Measurements from ENCODE around the gene ARRB1.
"Not testable (repeated sequence)": the region's sequence is repeated elsewhere in the genome, so short reads cannot be mapped to it uniquely, and the experiment has no call there.

Gene ARRB1

GRCh38 chr11:75365711-75366181 lies 14.3 kb upstream of the ARRB1 start:
- POLR2A ChIA-PET, result interaction anchor here (0.6 kb wide), 1 partner anchor 91 kb away, joined by 3 read pairs; no protein-coding TSS in a partner anchor
- TF ChIP-seq, protein P1, sequence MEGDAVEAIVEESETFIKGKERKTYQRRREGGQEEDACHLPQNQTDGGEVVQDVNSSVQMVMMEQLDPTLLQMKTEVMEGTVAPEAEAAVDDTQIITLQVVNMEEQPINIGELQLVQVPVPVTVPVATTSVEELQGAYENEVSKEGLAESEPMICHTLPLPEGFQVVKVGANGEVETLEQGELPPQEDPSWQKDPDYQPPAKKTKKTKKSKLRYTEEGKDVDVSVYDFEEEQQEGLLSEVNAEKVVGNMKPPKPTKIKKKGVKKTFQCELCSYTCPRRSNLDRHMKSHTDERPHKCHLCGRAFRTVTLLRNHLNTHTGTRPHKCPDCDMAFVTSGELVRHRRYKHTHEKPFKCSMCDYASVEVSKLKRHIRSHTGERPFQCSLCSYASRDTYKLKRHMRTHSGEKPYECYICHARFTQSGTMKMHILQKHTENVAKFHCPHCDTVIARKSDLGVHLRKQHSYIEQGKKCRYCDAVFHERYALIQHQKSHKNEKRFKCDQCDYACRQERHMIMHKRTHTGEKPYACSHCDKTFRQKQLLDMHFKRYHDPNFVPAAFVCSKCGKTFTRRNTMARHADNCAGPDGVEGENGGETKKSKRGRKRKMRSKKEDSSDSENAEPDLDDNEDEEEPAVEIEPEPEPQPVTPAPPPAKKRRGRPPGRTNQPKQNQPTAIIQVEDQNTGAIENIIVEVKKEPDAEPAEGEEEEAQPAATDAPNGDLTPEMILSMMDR (IDR thresholded peaks at IDR 0.05; ENCODE audit: insufficient read depth, low read length, missing control alignments), result no peak
- CTCF ChIA-PET, result interaction anchor here (0.7 to 2.2 kb wide), 2 partner anchors 19 kb away, joined by 3 to 10 read pairs; no protein-coding TSS in a partner anchor
- no peak overlapping the region for H3K4me3 ChIP-seq (ENCODE audit: low read depth, low read length)
- no peak for DNase-seq (ENCODE audit: low read depth, low spot score)

- H3K4me3 ChIP-seq (ENCODE audit: low read depth, low read length); DNase-seq (ENCODE audit: low read depth, low spot score); POLR2A ChIA-PET: not testable (repeated sequence)
- CTCF ChIA-PET, result interaction anchor here (0.9 to 3.8 kb wide), 9 partner anchors 10 to 84 kb away, joined by 3 to 35 read pairs (median 5); partner anchors contain the start of gene ARRB1
These were observed 10.8 kb upstream of the ARRB1 start for GRCh38 chr11:75362285-75362684.

DNA sequence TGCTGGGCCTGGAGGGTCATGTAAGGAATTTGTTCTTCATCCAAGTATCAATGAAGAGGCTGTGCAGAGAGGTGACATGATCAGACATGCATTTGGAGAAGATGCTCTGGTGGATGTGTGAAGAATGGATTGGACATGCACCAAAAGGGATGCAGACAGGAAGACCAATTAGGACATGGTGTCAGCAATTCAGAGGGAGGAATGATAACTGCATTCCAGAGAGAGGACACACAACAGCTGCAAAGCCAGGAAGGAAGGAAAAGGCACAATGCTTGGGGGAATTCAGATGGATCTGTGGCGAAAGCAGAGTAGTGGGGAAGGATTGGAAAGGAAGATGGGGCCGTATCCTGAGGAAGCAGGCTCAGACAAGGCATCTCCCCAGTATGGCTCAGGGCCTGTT lies 5.2 kb upstream of the ARRB1 start:
- CTCF ChIA-PET, result interaction anchor here (0.8 to 2.8 kb wide), 4 partner anchors 17 to 87 kb away, joined by 3 to 10 read pairs (median 7); no protein-coding TSS in a partner anchor
- H3K4me3 ChIP-seq (ENCODE audit: low read depth, low read length), result no peak overlapping the region
- DNase-seq (ENCODE audit: low read depth, low spot score), result no peak
- TF ChIP-seq, protein P1 (IDR thresholded peaks at IDR 0.05; ENCODE audit: insufficient read depth, low read length, missing control alignments), result no peak
- POLR2A ChIA-PET, result interaction anchor here (1.1 kb wide), 1 partner anchor 9 kb away, joined by 3 read pairs; no protein-coding TSS in a partner anchor

DNA sequence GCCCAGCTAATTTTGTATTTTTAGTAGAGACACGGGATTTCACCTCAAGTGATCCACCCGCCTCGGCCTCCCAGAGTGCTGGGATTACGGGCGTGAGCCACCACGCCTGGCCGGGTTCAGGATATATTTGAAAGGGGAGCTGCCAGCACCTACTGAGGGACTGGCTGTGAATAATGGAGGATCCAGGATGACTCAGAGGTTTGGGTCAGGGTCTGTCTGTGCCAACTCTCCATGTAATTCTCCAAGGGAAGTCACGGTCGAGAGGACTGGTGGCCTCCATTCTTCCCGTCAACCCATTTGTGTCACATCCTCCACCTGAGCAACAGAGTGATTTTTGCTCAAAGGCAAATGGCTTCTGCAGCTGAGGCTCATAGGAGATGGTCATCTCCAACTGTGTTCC lies 3.6 kb upstream of the ARRB1 start:
- no peak for DNase-seq (ENCODE audit: low read depth, low spot score)
- TF ChIP-seq, protein P1 (IDR thresholded peaks at IDR 0.05; ENCODE audit: insufficient read depth, low read length, missing control alignments), result no peak
- CTCF ChIA-PET, result interaction anchor here (1.4 to 2.8 kb wide), 3 partner anchors 15 to 75 kb away, joined by 4 to 10 read pairs (median 8); no protein-coding TSS in a partner anchor
- POLR2A ChIA-PET, result no interaction called here
- H3K4me3 ChIP-seq (ENCODE audit: low read depth, low read length), result no peak overlapping the region

- DNase-seq (ENCODE audit: low read depth, low spot score), result no peak
- POLR2A ChIA-PET, result interaction anchor here (1.2 kb wide), 1 partner anchor 27 kb away, joined by 3 read pairs; no protein-coding TSS in a partner anchor
- TF ChIP-seq, protein P1 (IDR thresholded peaks at IDR 0.05; ENCODE audit: insufficient read depth, low read length, missing control alignments), result no peak
- CTCF ChIA-PET, result interaction anchor here (0.8 to 1.4 kb wide), 2 partner anchors 24 to 69 kb away, joined by 3 to 4 read pairs; no protein-coding TSS in a partner anchor
- peak overlapping the region; percentile 70; the same call in 1 of the 2 replicates for H3K4me3 ChIP-seq (ENCODE audit: low read depth, low read length)
These were observed 1.2 kb upstream of the ARRB1 start for GRCh38 chr11:75352588-75353206.

DNA sequence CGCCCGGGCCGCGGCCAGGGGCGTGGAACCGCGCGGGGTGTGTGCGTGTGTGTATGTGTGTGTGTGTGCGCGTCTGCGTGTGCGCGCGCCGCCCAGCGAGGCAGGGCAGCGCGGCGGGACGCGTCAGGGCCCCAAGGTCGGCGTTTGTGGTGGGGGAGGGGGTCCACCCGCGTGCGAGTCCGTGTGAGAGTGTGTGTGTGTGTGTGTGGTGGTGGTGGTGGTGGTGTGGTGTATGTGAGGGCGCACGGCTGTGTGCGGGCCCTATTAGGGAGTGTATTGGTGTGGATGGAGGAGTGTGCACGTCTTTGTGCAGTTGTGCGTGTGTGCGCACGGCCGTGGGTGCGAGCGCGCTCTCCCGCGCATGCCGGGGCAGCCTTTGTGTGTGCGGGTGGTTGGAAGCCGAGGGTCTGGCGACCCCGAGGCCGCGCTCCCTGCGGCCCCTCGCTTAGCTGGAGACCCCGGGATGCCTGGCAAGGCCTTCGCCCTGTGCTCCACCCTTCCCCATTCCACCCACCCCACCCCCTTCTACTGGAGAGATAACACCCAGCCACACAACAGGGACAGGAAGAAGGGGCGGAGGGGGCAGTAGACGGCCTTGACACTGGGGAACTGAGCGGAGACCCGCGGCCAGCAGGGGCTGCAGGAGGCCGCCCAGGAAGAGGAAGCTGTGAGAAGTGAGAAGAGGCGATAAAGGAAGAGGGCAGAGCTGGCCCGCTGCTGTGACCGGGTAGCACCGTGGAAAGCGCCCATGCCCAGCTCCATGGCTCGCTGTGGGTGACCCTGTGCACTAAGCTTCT lies 528 bp upstream of the ARRB1 start:
- TF ChIP-seq, protein P1 (IDR thresholded peaks at IDR 0.05; ENCODE audit: insufficient read depth, low read length, missing control alignments), result peak; percentile 20
- DNase-seq (ENCODE audit: low read depth, low spot score), result no peak
- peak overlapping the region; percentile 70 for H3K4me3 ChIP-seq (ENCODE audit: low read depth, low read length)
- CTCF ChIA-PET, result interaction anchor here (1.3 to 4.2 kb wide), 5 partner anchors 10 to 68 kb away, joined by 3 to 16 read pairs (median 5); no protein-coding TSS in a partner anchor
- POLR2A ChIA-PET, result interaction anchor here (1.2 to 1.5 kb wide), 2 partner anchors 14 to 26 kb away, joined by 3 to 6 read pairs; no protein-coding TSS in a partner anchor
